Tibial nerve (tissue), 4 donors: ENCODE measurements around the gene ANO2. TPM values are rescaled to one million over a fixed set of nuclear protein-coding genes. Genes with fewer than 3 reads are reported as not detected.

Source experiments
- DNase-seq, 2 donors: peaks; one replicate each; pipeline ENCODE4 v3.0.0-alpha.2; 2019; ENCODE audit warnings: low spot score in 2 of 2
- H3K27ac ChIP-seq, 4 donors: fragments of 200-600 bp; sonication (generic) in 3 of 4; one replicate each; pipeline ENCODE4 v1.5.1; 2017 to 2019; ENCODE audit warnings: mild to moderate bottlenecking in 1 of 4
- H3K27me3 ChIP-seq, 2 donors: fragments of 200-600 bp; sonication (generic) in 1 of 2; one replicate each; pipeline versions ENCODE4 v1.5.1 to v1.6.0; 2017 to 2019
- H3K36me3 ChIP-seq, 3 donors: fragments of 200-600 bp; sonication (generic); one replicate each; pipeline ENCODE4 v1.5.1; 2018 to 2019
- H3K4me1 ChIP-seq, 4 donors: fragments of 200-600 bp; sonication (generic) in 3 of 4; one replicate each; pipeline ENCODE4 v1.5.1; 2017 to 2019
- H3K4me3 ChIP-seq, 4 donors: fragments of 200-600 bp; sonication (generic) in 3 of 4; one replicate each; pipeline ENCODE4 v1.5.1; 2017 to 2019; ENCODE audit warnings: mild to moderate bottlenecking in 1 of 4, moderate library complexity in 1 of 4
- H3K9me3 ChIP-seq, 4 donors: fragments of 200-600 bp; sonication (generic) in 3 of 4; one replicate each; pipeline ENCODE4 v1.5.1; 2017 to 2019
- EP300 ChIP-seq, 2 donors: sonication (generic); formaldehyde crosslinking; IDR thresholded peaks; one replicate each; pipeline ENCODE4 v1.6.1; 2017; ENCODE audit warnings: antibody characterized with exemption in 2 of 2, mild to moderate bottlenecking in 1 of 2
- POLR2A ChIP-seq, 2 donors: fragments of 450-650 bp; IDR thresholded peaks; one replicate each; pipeline ENCODE4 v1.6.1; 2017; ENCODE audit warnings: antibody characterized with exemption in 2 of 2, mild to moderate bottlenecking in 2 of 2, moderate library complexity in 2 of 2
- WGBS, 2 donors: methylation state at CpG; one replicate each; pipeline ENCODE4 v1.1.5; 2018; 5-methylcytosine and 5-hydroxymethylcytosine counted together
- total RNA-seq, 4 donors: library from RNA; depleted of rRNA; stranded (reverse); fragments of >200 nt; gene quantifications; one replicate each; pipeline ENCODE4 v1.1.0, GENCODE V29; 2016
- TF ChIP-seq, protein P1 (sequence below), 5 experiments: fragments of 200-600 bp in 3 of 5; fragments of 450-650 bp in 2 of 5; sonication (generic) in 3 of 5; IDR thresholded peaks; one replicate each; pipeline ENCODE4 v1.5.1; 2016 to 2019; ENCODE audit warnings: antibody characterized with exemption in 5 of 5, mild to moderate bottlenecking in 3 of 5, moderate library complexity in 2 of 5

The ANO2 gene
- total RNA-seq, 4 donors from 2014 or later = 13.8 to 23.2 (median 21.3) TPM

DNA sequence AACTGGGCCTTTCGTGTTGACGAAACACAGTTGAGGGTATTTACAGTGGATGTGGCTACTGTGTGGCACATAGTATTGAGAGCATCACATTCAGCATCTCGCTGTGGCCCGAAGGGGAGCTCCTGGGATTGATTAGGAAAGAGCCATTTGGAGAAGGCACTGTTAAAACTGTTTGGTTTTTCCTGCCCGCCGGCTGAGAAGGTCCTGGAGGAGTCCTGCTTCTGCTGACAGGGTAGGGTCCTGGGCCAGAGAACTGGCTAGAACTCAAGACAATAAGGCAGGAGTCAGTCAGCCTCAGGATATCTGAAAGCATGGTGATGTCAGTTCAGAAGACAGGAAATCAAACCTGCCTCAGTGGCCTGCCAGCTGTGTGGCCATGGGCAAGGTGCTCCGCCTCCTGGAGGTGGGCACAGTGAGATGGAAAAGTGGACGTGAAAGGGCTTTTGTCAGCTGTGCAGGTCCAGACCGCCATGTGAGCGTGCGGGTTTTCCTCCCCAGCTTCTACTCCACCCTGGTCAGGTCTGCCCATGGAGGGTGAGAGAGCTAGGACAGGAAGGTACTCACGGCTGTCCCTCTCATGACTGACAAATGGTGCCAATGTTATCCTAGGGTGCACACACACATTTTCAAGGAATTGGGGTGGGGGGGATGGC lies 420.8 kb downstream of the ANO2 start:
- Histone ChIP-seq H3K27ac (no peak overlapping the region), H3K27me3 (no peaks in the 10 kb centered on the region), H3K9me3 (no peaks in the 10 kb centered on the region), H3K4me1 (no peaks in the 10 kb centered on the region), H3K4me3 (no peak overlapping the region), H3K36me3 (no peaks in the 10 kb centered on the region)
- TF ChIP-seq, protein P1, sequence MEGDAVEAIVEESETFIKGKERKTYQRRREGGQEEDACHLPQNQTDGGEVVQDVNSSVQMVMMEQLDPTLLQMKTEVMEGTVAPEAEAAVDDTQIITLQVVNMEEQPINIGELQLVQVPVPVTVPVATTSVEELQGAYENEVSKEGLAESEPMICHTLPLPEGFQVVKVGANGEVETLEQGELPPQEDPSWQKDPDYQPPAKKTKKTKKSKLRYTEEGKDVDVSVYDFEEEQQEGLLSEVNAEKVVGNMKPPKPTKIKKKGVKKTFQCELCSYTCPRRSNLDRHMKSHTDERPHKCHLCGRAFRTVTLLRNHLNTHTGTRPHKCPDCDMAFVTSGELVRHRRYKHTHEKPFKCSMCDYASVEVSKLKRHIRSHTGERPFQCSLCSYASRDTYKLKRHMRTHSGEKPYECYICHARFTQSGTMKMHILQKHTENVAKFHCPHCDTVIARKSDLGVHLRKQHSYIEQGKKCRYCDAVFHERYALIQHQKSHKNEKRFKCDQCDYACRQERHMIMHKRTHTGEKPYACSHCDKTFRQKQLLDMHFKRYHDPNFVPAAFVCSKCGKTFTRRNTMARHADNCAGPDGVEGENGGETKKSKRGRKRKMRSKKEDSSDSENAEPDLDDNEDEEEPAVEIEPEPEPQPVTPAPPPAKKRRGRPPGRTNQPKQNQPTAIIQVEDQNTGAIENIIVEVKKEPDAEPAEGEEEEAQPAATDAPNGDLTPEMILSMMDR (IDR thresholded peaks at IDR 0.05) = no peak
- TF ChIP-seq EP300 (IDR thresholded peaks at IDR 0.05) (no peak), POLR2A (IDR thresholded peaks at IDR 0.05) (no peak)
- 93 to 96% methylated on average over 11 to 12 of the region's 12 CpGs for WGBS, 2 donors
- peak in 1 of 2 donors; percentile 3 for DNase-seq

DNA sequence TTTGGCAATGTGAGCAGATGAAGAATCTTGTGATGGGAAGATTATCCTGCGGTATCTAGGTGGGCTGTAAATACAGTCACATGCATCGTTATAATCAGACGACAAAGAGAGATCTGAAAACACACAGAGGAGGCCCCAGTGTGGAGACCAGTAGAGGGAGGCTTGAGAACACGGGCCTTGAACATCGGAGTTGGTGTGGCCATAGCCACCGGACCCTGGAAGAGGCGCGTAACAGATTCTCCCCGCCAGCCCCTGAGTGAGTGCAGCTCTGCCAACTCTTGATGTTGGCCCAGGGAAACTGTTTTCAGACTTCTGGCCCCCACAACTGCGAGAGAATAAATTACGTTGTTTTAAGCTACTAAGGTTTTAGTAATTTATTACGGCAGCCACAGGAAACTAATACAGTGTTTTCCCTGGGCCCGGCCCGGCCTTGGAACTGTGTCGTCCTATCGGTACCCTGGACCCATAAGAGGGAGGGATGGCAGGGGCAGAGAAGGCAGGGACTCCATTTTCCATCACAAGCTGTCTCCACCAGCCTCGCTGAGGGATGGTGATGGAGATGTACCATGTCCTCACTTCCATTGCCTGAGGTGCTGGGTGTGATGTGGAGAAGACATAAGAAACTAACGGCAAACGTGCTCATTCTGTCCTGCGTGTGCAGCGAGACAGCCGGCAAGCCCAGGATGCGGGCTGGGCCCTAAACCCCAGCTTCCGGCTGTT lies 421.5 kb downstream of the ANO2 start:
- no peak for DNase-seq
- no peaks in the 10 kb centered on the region for H3K36me3 ChIP-seq
- TF ChIP-seq, protein P1 (IDR thresholded peaks at IDR 0.05) = no peak
- TF ChIP-seq EP300 (IDR thresholded peaks at IDR 0.05) = no peak
- no peak for TF ChIP-seq POLR2A (IDR thresholded peaks at IDR 0.05)
- WGBS, 2 donors = 88 to 91% methylated on average over 24 of the region's 24 CpGs
- H3K4me3 ChIP-seq = no peak overlapping the region
- H3K9me3 ChIP-seq = no peaks in the 10 kb centered on the region
- no peaks in the 10 kb centered on the region for H3K4me1 ChIP-seq
- no peak overlapping the region for H3K27ac ChIP-seq
- no peaks in the 10 kb centered on the region for H3K27me3 ChIP-seq

DNA sequence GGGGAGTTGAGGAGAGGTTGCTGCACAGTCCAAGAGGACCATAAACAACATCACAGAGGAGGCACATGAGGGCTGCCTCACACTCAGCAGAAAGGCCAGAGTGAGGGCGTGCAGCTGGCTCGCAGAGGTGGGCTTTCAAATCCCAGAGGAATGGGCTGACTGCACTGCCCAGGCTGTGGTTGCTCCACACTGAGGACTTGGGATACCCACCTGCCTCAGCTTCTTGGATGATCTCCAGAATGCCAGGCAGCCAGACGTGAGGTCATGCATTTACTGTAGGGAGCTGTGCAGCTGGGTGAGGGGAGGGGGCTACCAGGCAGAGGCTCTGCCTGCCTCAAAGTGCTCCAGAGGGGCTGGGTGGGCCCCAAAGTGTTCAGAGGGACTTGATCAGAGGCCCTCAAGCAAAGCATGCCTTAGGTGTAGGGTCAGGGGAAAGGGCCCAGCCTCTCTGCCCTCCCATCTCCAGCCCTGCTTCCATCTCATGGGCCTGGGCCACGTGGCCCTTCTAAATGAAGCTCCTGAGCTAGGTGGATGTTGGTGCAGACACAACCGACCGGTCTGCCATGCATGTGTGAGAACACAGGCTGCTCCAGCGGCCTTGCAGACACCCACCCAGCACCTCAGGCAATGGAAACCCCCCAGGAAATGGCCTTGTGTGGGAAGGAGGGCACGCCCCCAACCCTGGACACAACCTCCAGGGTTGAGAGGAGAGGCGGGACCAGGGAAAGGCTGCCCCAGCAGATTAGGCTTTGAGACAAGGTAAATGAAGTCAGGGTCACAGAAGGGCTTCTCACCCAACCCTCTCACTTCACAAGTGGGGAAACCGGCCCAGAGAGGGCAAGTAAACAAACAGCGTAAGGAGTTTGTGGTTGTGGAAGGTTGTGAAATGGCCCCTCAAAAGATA lies 422.4 kb downstream of the ANO2 start:
- Histone ChIP-seq H3K27me3 (no peaks in the 10 kb centered on the region), H3K27ac (no peak overlapping the region), H3K9me3 (no peaks in the 10 kb centered on the region), H3K4me1 (no peaks in the 10 kb centered on the region), H3K36me3 (no peaks in the 10 kb centered on the region), H3K4me3 (no peak overlapping the region)
- WGBS, 2 donors = 77 to 79% methylated on average over 11 of the region's 11 CpGs
- DNase-seq = no peak
- TF ChIP-seq EP300 (IDR thresholded peaks at IDR 0.05) (no peak), POLR2A (IDR thresholded peaks at IDR 0.05) (no peak)
- TF ChIP-seq, protein P1 (IDR thresholded peaks at IDR 0.05) = no peak

DNA sequence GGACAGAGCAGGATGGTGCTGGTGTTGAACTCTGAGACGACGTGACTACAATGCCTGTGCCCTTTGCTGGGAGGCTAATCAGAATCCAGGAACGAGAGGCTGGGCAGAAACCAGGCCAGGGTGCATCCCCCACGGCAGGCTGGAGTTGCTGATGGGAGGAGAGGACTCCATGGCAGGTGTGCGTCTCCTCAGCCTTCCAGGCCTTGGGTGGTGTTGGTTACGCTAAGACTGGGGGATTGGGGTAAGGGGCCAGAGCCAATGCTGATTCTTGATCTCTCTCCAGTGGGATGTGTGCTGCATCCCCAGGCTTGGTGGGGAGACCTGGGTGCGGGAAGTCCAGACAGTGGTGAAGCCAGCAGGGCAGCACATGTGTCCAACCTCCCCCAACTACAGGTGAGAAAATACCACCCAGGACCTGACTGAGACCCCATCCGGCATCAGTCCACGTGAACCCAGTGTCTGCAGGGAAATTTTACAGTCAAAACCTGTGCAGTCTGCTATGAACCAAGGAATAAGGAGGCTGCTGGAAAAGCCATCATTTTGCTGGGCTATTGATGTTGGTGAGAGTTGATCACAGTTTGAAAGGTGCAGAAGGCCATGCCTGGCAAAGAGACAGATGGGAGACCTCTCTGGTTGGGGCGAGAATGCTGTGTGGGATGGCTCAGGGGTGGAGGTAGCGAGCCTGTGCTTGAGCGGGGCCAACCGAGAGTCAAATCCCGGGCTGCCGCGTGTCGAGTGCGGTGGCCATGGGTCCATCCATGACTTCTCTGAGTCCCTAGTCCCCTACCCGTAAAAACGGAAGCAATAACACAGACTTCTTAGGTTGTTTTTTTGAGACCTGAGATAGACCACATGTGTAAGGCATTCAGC lies 423.4 kb downstream of the ANO2 start:
- no peaks in the 10 kb centered on the region for H3K27me3 ChIP-seq
- WGBS, 2 donors = 91 to 92% methylated on average over 20 of the region's 20 CpGs
- H3K27ac ChIP-seq = no peak overlapping the region
- no peak overlapping the region for H3K4me3 ChIP-seq
- TF ChIP-seq POLR2A (IDR thresholded peaks at IDR 0.05) (no peak), EP300 (IDR thresholded peaks at IDR 0.05) (no peak)
- TF ChIP-seq, protein P1 (IDR thresholded peaks at IDR 0.05) = no peak
- H3K9me3 ChIP-seq = no peaks in the 10 kb centered on the region
- no peaks in the 10 kb centered on the region for H3K36me3 ChIP-seq
- no peaks in the 10 kb centered on the region for H3K4me1 ChIP-seq
- no peak for DNase-seq
